Caco-2 (cell line): ENCODE results near the gene ACOX3. TPM values are rescaled to one million over a fixed set of nuclear protein-coding genes. Genes with fewer than 3 reads are reported as not detected.

Experiments used
- BruUV-seq: library from RNA; stranded (reverse); fragments of 400-500 nt; replicated peaks from 2 replicates; lab custom pipeline; 2021; lab: Mats Ljungman, UMichigan
- CTCF ChIA-PET: fragments of 300-600 bp; sonication (Branson Sonifier 250); formaldehyde crosslinking; loops from one replicate; lab custom pipeline; 2022; ENCODE audit warnings: antibody characterized with exemption; lab: Charles Lee
- POLR2A ChIA-PET: fragments of 300-600 bp; sonication (Branson Sonifier 250); formaldehyde crosslinking; loops from one replicate; lab custom pipeline; 2022; ENCODE audit warnings: antibody characterized with exemption; lab: Charles Lee
- DNase-seq, 2 experiments: peaks; one replicate each; pipeline versions ENCODE4 v3.0.0 to v3.0.0-alpha.2; 2020 to 2022
- H3K27me3 ChIP-seq: replicated peaks from 2 replicates; pipeline ENCODE4 v1.6.0; 2011; ENCODE audit warnings: low read length; ENCODE audit not compliant: control insufficient read depth, insufficient read depth
- H3K36me3 ChIP-seq: 2 replicates; pipeline ENCODE4 v1.5.1; 2011; ENCODE audit warnings: low read length; ENCODE audit not compliant: control insufficient read depth, insufficient read depth
- H3K4me1 ChIP-seq: fragments of 250-450 bp; sonication (Bioruptor Pico); 2 replicates; pipeline ENCODE4 v1.5.1; 2020; ENCODE audit warnings: mild to moderate bottlenecking
- H3K4me3 ChIP-seq: 2 replicates; pipeline ENCODE4 v1.5.1; 2011; ENCODE audit warnings: low read depth, mild to moderate bottlenecking, control low read depth, low read length
- H3K9me3 ChIP-seq: fragments of 250-450 bp; sonication (Bioruptor Pico); 2 replicates; pipeline ENCODE4 v1.5.1; 2020; ENCODE audit warnings: mild to moderate bottlenecking, moderate library complexity
- H3K27ac Mint-ChIP-seq: one replicate; pipeline ENCODE4 v1.8.0; 2022; ENCODE audit warnings: mixed read lengths; ENCODE audit not compliant: unreplicated experiment
- H3K27me3 Mint-ChIP-seq: one replicate; pipeline ENCODE4 v1.8.0; 2022; ENCODE audit warnings: mixed read lengths; ENCODE audit not compliant: insufficient read depth, unreplicated experiment
- H3K36me3 Mint-ChIP-seq: one replicate; pipeline ENCODE4 v1.8.0; 2022; ENCODE audit warnings: mild to moderate bottlenecking, mixed read lengths; ENCODE audit not compliant: insufficient read depth, unreplicated experiment
- H3K4me1 Mint-ChIP-seq: one replicate; pipeline ENCODE4 v1.8.0; 2022; ENCODE audit warnings: low read depth, mixed read lengths; ENCODE audit not compliant: unreplicated experiment
- H3K4me3 Mint-ChIP-seq: one replicate; pipeline ENCODE4 v1.8.0; 2022; ENCODE audit warnings: mild to moderate bottlenecking, moderate library complexity, mixed read lengths; ENCODE audit not compliant: unreplicated experiment
- H3K9me3 Mint-ChIP-seq: one replicate; pipeline ENCODE4 v1.8.0; 2022; ENCODE audit warnings: mixed read lengths; ENCODE audit not compliant: unreplicated experiment
- CTCF ChIP-seq, 2 experiments: fragments of 200-600 bp in 1 of 2; IDR thresholded peaks; 1 replicate in 1 of 2; 2 replicates in 1 of 2; pipeline versions ENCODE4 v1.5.1 to v1.8.0; 2011 to 2022; ENCODE audit warnings: antibody characterized with exemption in 1 of 2, control low read depth in 1 of 2, inconsistent platforms in 1 of 2, low read depth in 1 of 2, low read length in 1 of 2, mild to moderate bottlenecking in 1 of 2, moderate library complexity in 1 of 2; ENCODE audit not compliant: insufficient read depth in 1 of 2, severe bottlenecking in 1 of 2, unreplicated experiment in 1 of 2
- intact Hi-C: fragments of 100-400 bp; cut with micrococcal nuclease; formaldehyde crosslinking; loops from one replicate; pipeline ENCODE4 v1.10.0; 2022; ENCODE audit not compliant: unreplicated experiment
- total RNA-seq: library from RNA; stranded (reverse); gene quantifications from 2 replicates; pipeline ENCODE4 v1.2.3, GENCODE V29; 2022

The ACOX3 gene
- total RNA-seq, 1 experiment from 2014 or later = 11.5 TPM

- no peaks in the 10 kb centered on the region for H3K9me3 Mint-ChIP-seq
- POLR2A ChIA-PET = no interaction called here
- Histone ChIP-seq H3K9me3 (no peaks in the 10 kb centered on the region), H3K4me3 (no peak overlapping the region), H3K27me3 (no peaks in the 10 kb centered on the region), H3K4me1 (peaks cover 12% of the 10 kb centered on the region), H3K36me3 (no peaks in the 10 kb centered on the region)
- H3K4me1 Mint-ChIP-seq = peaks cover 14% of the 10 kb centered on the region
- H3K27me3 Mint-ChIP-seq = no peaks in the 10 kb centered on the region
- no peak for DNase-seq
- H3K27ac Mint-ChIP-seq = no peak overlapping the region
- intact Hi-C loops = no loop called here
- peaks cover 5% of the 10 kb centered on the region for H3K36me3 Mint-ChIP-seq
- no peak for TF ChIP-seq CTCF (IDR thresholded peaks at IDR 0.05; ENCODE audit: insufficient read depth in 1 of 2, low read depth in 1 of 2, low read length in 1 of 2, severe bottlenecking in 1 of 2, unreplicated experiment in 1 of 2)
- no peak overlapping the region for H3K4me3 Mint-ChIP-seq
- BruUV-seq = no TSS peak
- CTCF ChIA-PET = interaction anchor here (0.7 to 1.1 kb wide), 2 partner anchors 78 to 83 kb away, joined by 3 to 4 read pairs; no protein-coding TSS in a partner anchor
These were observed 120.7 kb downstream of the ACOX3 start for GRCh38 chr4:8319731-8320385.

GRCh38 chr4:8319061-8319460 is 121.5 kb downstream of the ACOX3 start:
- no peak overlapping the region for H3K4me3 Mint-ChIP-seq

GRCh38 chr4:8318509-8318908 is 122.0 kb downstream of the ACOX3 start:
- Mint-ChIP-seq H3K9me3 (no peaks in the 10 kb centered on the region), H3K4me3 (no peak overlapping the region), H3K4me1 (peaks cover 14% of the 10 kb centered on the region), H3K27ac (no peak overlapping the region), H3K36me3 (peaks cover 5% of the 10 kb centered on the region), H3K27me3 (no peaks in the 10 kb centered on the region)
- Histone ChIP-seq H3K4me1 (peaks cover 12% of the 10 kb centered on the region), H3K27me3 (no peaks in the 10 kb centered on the region), H3K36me3 (no peaks in the 10 kb centered on the region), H3K4me3 (no peak overlapping the region), H3K9me3 (no peaks in the 10 kb centered on the region)
- no TSS peak for BruUV-seq
- no peak for DNase-seq
- intact Hi-C loops = no loop called here
- ChIA-PET POLR2A (no interaction called here), CTCF (no interaction called here)
- no peak for TF ChIP-seq CTCF (IDR thresholded peaks at IDR 0.05; ENCODE audit: insufficient read depth in 1 of 2, low read depth in 1 of 2, low read length in 1 of 2, severe bottlenecking in 1 of 2, unreplicated experiment in 1 of 2)

More at GRCh38 chr4:8319061-8319460, 121.5 kb downstream of the ACOX3 start:
- Histone ChIP-seq H3K4me1 (peaks cover 12% of the 10 kb centered on the region), H3K36me3 (no peaks in the 10 kb centered on the region), H3K4me3 (no peak overlapping the region), H3K9me3 (no peaks in the 10 kb centered on the region), H3K27me3 (no peaks in the 10 kb centered on the region)
- no peak for TF ChIP-seq CTCF (IDR thresholded peaks at IDR 0.05; ENCODE audit: insufficient read depth in 1 of 2, low read depth in 1 of 2, low read length in 1 of 2, severe bottlenecking in 1 of 2, unreplicated experiment in 1 of 2)
- H3K36me3 Mint-ChIP-seq = peaks cover 5% of the 10 kb centered on the region
- ChIA-PET POLR2A (no interaction called here), CTCF (no interaction called here)
- intact Hi-C loops = no loop called here
- no TSS peak for BruUV-seq
- H3K4me1 Mint-ChIP-seq = peaks cover 14% of the 10 kb centered on the region
- H3K9me3 Mint-ChIP-seq = no peaks in the 10 kb centered on the region
- no peak for DNase-seq
- H3K27me3 Mint-ChIP-seq = no peaks in the 10 kb centered on the region
- no peak overlapping the region for H3K27ac Mint-ChIP-seq
